Measurements from ENCODE around the gene ZNF627. TPM values are rescaled to one million over a fixed set of nuclear protein-coding genes. Genes with fewer than 3 reads are reported as not detected.
"Not testable (repeated sequence)": the region's sequence is repeated elsewhere in the genome, so short reads cannot be mapped to it uniquely, and the experiment has no call there.

Gene ZNF627
- total and polyA plus RNA-seq, 2 donors = 10.9 to 48.2 TPM

DNA sequence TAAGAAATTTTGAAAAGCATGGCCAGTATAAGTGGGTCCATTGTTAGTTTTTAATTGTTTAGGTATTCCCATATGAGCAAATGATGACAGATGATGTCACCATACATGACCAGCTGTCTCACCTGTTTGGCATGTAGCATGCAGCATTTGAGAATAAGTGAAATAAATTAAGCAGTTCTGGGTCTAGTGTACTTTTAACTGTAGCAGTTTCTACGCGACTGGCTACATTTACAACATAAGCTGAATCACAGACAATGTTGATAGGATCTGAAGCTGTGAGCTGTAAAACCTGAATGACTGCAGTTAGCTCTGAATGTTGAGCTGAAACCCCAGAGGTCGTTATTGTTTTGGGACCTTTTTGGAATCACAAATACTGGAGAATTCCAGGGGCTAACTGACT is 25.1 kb downstream of the ZNF627 start:
- H3K4me3 ChIP-seq (ENCODE audit: low read depth, low read length); H3K4me1 ChIP-seq (ENCODE audit: insufficient read depth); H3K27ac ChIP-seq (ENCODE audit: low read depth); H3K36me3 ChIP-seq (ENCODE audit: insufficient read depth); DNase-seq (ENCODE audit: extremely low spot score): not testable (repeated sequence)
- WGBS = 46% methylated on average over 3 of the region's 3 CpGs

DNA sequence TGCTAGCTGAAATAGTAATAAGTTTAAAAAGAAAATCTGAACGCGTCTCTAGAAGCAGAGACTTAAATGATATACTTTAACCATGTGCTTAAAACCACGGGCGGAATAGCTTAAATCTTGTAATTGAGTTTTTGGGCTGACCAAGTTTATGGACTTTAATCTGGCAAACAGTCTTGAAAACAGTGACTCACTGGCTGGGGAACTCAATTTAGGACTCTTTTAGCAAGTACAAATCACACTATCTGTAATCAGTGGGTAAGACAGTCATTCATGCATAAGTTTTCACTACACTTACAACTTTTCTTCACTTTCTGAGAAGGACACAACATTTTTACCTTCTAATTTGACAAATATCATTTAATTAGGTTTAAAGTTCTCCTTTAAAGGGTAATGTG is 26.8 kb downstream of the ZNF627 start:
- no peak overlapping the region for H3K4me3 ChIP-seq (ENCODE audit: low read depth, low read length)
- no peaks in the 10 kb centered on the region for H3K36me3 ChIP-seq (ENCODE audit: insufficient read depth)
- WGBS = 44% methylated on average over 4 of the region's 4 CpGs
- H3K27ac ChIP-seq (ENCODE audit: low read depth) = no peak overlapping the region
- DNase-seq (ENCODE audit: extremely low spot score) = no peak
- no peaks in the 10 kb centered on the region for H3K4me1 ChIP-seq (ENCODE audit: insufficient read depth)

DNA sequence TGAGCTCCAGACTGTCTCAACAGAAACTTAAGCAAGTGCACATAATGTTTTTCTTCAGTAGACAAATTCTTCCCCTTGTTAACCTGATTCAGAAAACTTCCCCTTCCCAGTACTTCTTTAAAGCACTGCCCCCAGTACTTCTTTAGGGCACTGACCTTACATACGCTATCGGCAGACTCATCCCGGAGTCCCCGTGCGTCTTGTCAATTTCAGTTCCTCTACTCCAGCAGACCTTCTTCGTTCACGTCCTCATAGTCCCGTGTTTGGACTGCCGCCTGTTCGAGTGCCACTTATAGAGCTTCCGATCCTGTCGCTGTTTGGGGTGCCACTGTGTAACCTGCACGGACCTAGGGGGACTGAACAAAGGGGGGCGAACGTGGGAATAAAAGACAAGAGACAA is 29.0 kb downstream of the ZNF627 start:
- Histone ChIP-seq H3K4me1 (ENCODE audit: insufficient read depth) (no peaks in the 10 kb centered on the region), H3K36me3 (ENCODE audit: insufficient read depth) (no peaks in the 10 kb centered on the region), H3K27ac (ENCODE audit: low read depth) (no peak overlapping the region), H3K4me3 (ENCODE audit: low read depth, low read length) (no peak overlapping the region)
- DNase-seq (ENCODE audit: extremely low spot score) = no peak
- WGBS = 77% methylated on average over 15 of the region's 15 CpGs

DNA sequence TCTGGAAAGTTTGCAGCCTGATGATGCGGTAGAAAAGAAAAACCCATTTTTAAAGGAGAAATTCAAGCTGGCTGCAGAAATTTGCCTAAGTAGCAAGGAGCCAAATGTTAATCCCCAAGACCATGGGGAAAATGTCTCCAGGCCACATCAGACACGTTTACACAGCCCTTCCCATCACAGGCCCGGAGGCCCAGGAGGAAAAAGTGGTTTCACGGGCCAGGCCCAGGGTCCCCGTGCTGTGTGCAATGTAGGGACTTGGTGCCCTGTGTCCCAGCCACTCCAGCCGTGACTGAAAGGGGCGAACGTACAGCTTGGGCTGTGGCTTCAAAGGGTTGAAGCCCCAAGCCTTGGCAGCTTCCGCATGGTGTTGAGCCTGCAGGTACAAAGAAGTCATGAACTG is 35.9 kb downstream of the ZNF627 start:
- Histone ChIP-seq H3K36me3 (ENCODE audit: insufficient read depth) (no peaks in the 10 kb centered on the region), H3K4me3 (ENCODE audit: low read depth, low read length) (no peak overlapping the region), H3K4me1 (ENCODE audit: insufficient read depth) (no peaks in the 10 kb centered on the region), H3K27ac (ENCODE audit: low read depth) (no peak overlapping the region)
- 82% methylated on average over 9 of the region's 9 CpGs for WGBS
- DNase-seq (ENCODE audit: extremely low spot score) = no peak

DNA sequence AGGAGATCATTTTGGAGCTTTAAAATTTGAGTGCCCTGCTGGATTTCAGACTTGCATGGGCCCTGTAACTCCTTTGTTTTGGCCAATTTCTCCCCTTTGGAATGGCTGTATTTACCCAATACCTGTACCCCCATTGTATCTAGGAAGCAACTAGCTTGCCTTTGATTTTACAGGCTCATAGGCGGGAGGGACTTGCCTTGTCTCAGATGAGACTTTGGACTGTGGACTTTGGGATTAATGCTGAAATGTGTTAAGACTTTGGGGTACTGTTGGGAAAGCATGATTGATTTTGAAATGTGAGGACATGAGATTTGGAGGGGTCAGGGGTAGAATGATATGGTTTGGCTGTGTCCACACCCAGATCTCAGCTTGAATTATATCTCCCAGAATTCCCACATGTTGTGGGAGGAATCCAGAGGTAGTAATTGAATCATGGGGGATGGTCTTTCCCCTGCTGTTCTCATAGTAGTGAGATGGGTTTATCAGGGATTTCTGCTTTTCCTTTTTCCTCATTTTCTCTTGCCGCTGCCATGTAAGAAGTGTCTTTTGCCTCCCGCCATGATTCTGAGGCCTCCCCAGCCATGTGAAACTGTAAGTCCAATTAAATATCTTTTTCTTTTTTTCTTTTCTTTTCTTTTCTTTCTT is 36.9 kb downstream of the ZNF627 start:
- not testable (repeated sequence) for H3K4me3 ChIP-seq (ENCODE audit: low read depth, low read length); H3K27ac ChIP-seq (ENCODE audit: low read depth); DNase-seq (ENCODE audit: extremely low spot score); H3K36me3 ChIP-seq (ENCODE audit: insufficient read depth); H3K4me1 ChIP-seq (ENCODE audit: insufficient read depth)
- 91% methylated on average over 3 of the region's 3 CpGs for WGBS

DNA sequence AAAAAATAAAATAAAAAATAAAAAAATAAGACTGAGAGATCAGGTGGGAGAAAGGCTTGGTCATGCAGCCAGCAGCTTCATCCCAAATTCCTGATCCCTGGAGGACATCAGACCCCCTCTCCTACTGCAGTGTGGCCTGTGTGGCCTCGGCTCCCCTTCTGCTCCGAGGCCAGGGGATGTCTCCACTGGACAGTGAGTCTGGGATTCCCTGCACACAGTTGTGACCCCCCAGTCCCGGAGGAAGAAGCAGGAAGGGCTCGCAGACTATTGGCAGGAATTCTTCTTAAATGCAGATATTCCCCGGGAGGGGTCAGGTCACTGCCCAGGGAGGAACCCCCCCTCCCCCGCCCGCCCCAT is 41.9 kb downstream of the ZNF627 start:
- DNase-seq (ENCODE audit: extremely low spot score) = no peak
- Histone ChIP-seq H3K4me1 (ENCODE audit: insufficient read depth) (no peaks in the 10 kb centered on the region), H3K27ac (ENCODE audit: low read depth) (no peak overlapping the region), H3K36me3 (ENCODE audit: insufficient read depth) (no peaks in the 10 kb centered on the region), H3K4me3 (ENCODE audit: low read depth, low read length) (no peak overlapping the region)
- WGBS = 3% methylated on average over 7 of the region's 7 CpGs

DNA sequence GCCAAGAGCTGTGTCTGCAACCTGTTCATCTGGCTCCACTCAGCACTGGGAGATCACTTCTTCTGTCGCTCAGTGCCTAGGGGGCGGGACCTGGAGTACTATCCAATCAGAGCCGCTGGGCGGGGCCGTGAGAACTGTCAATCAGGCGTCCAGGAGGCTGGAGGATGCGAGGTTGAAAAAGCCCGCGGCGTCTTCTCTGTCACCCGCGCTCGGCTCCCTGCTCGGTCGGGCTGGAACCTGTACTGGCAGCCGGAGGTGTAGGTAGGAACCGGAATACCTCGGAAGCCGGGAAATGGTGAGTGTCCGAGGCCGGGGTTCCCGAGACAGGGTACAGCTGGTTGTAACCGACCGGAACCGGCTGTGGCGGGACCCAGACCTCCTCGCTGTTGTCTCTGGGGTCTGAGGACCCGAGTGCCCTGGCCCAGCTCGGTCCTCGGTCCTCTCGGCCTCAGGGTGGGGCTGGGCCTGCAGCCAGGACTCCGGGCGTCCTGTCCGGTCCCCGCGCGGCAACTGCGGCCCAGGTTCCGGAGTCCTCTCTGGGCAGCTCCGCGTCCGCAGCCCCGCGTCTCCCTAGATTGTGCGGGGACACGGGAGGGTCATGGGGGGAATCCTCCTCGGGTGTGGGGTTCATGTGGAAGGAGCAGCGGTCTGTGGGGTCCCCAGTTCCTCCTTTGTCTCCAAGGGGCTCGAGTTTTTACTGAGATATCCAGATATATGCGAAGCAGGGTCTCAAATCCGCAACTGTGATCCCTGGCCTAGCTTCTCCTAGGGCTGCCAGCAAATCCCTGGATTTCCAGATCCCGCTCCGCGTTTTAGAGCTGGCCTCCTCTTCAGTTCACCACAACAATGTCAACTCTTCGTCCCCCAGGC is 42.6 kb downstream of the ZNF627 start:
- peak; percentile 92 for DNase-seq (ENCODE audit: extremely low spot score)
- H3K36me3 ChIP-seq (ENCODE audit: insufficient read depth) = no peaks in the 10 kb centered on the region
- H3K27ac ChIP-seq (ENCODE audit: low read depth) = no peak overlapping the region
- under 1% methylated on average over 55 of the region's 55 CpGs for WGBS
- H3K4me3 ChIP-seq (ENCODE audit: low read depth, low read length) = peak overlapping the region; percentile 38
- no peaks in the 10 kb centered on the region for H3K4me1 ChIP-seq (ENCODE audit: insufficient read depth)

DNA sequence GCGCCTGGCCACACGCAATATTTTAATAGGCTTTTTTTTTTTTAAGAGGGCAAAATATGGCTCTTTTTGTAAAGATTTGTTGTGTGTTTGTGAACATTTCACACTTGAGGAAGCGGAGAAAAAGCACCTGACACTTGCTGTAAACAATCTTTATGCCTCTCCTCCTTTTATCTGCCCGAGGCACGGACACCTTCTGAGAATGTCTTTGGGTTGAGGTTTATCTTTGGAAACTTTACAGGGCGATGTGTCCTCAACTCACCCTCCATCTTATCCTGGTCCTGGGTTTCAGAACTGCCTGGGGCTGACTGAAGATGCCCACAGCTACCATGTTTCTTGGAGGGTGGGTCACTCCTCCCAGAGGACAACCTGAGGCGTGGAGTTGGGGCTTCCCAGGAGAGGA is 44.0 kb downstream of the ZNF627 start:
- WGBS = 81% methylated on average over 7 of the region's 7 CpGs
- Histone ChIP-seq H3K36me3 (ENCODE audit: insufficient read depth) (no peaks in the 10 kb centered on the region), H3K4me1 (ENCODE audit: insufficient read depth) (no peaks in the 10 kb centered on the region), H3K4me3 (ENCODE audit: low read depth, low read length) (no peak overlapping the region), H3K27ac (ENCODE audit: low read depth) (no peak overlapping the region)
- DNase-seq (ENCODE audit: extremely low spot score) = no peak

DNA sequence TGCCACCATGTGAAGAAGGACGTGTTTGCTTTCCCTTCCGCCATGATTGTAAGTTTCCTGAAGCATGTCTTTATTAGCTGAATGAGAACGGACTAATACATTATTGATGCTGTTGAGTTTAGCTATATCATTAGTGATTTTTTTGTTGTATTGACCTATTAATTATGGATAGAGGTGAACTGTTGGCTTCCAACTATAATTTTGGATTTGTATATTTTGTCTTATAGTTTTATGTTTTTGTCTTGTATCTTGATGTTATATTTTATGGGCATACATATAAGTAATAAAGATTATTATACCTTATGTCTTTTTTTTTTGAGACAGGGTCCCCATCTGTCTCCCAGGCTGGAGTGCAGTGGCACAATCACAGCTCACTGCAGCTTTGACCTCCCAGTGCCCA is 45.6 kb downstream of the ZNF627 start:
- DNase-seq (ENCODE audit: extremely low spot score) = no peak
- no peak overlapping the region for H3K4me3 ChIP-seq (ENCODE audit: low read depth, low read length)
- no peak overlapping the region for H3K27ac ChIP-seq (ENCODE audit: low read depth)
- 94% methylated on average over 3 of the region's 3 CpGs for WGBS
- no peaks in the 10 kb centered on the region for H3K4me1 ChIP-seq (ENCODE audit: insufficient read depth)
- no peaks in the 10 kb centered on the region for H3K36me3 ChIP-seq (ENCODE audit: insufficient read depth)

DNA sequence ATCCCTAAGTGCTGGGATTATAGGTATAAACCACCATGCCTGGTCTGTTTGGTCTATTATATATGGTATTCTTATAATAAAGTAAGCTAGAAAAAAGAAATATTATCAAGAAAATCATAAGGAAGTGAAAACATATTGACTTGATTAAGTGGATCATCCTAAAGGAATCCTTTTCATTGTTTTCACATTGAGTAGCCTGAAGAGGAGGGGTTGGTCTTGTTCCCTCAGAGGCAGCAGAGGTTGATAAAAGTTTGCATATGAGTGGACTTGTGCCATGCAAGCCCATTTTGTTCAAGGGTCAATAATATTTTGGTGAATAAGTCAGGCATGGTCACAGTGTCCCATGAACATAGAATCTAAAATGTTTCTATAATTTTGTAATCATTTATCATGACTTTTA is 52.7 kb downstream of the ZNF627 start:
- Histone ChIP-seq H3K36me3 (ENCODE audit: insufficient read depth) (no peaks in the 10 kb centered on the region), H3K4me1 (ENCODE audit: insufficient read depth) (no peaks in the 10 kb centered on the region), H3K27ac (ENCODE audit: low read depth) (no peak overlapping the region), H3K4me3 (ENCODE audit: low read depth, low read length) (no peak overlapping the region)
- no peak for DNase-seq (ENCODE audit: extremely low spot score)

DNA sequence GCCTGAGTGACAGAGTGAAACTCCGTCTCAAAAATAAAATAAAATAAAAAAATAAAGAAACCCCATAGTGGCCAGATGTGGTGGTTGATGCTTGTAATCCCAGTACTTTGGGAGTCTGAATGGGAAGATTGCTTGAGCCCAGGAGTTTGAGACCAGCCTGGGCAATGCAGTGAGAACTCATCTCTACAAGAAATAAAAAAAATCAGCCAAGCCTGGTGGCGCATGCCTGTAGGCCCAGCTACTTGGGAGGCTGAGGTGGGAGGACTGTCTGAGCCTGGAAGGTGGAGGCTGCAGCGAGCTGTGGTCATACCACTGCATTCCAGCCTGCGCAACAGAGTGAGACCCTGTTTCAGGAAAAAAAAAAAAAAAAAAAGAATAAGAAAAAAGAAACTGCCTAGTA is 53.8 kb downstream of the ZNF627 start:
- Histone ChIP-seq H3K36me3 (ENCODE audit: insufficient read depth) (no peaks in the 10 kb centered on the region), H3K27ac (ENCODE audit: low read depth) (no peak overlapping the region), H3K4me3 (ENCODE audit: low read depth, low read length) (no peak overlapping the region), H3K4me1 (ENCODE audit: insufficient read depth) (no peaks in the 10 kb centered on the region)
- WGBS = over 99% methylated on average over 4 of the region's 4 CpGs
- no peak for DNase-seq (ENCODE audit: extremely low spot score)

DNA sequence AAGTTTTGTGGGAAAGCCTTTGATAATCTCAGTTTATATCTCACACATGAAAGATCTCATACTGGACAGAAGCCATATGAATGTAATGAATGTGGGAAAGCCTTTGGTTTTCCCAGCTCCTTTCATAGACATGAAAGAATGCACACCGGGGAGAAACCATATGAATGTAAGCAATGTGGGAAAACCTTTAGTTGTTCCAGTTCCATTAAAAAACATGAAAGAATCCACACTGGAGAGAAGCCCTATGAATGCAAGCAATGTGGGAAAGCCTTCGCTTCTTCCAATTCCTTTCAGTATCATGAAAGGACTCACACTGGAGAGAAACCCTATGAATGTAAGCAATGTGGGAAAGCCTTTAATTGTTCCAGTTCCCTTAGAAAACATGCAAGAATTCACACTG is 54.8 kb downstream of the ZNF627 start:
- H3K27ac ChIP-seq (ENCODE audit: low read depth) = no peak overlapping the region
- no peaks in the 10 kb centered on the region for H3K36me3 ChIP-seq (ENCODE audit: insufficient read depth)
- WGBS = 73% methylated on average over 2 of the region's 2 CpGs
- H3K4me3 ChIP-seq (ENCODE audit: low read depth, low read length) = no peak overlapping the region
- no peak for DNase-seq (ENCODE audit: extremely low spot score)
- H3K4me1 ChIP-seq (ENCODE audit: insufficient read depth) = no peaks in the 10 kb centered on the region

DNA sequence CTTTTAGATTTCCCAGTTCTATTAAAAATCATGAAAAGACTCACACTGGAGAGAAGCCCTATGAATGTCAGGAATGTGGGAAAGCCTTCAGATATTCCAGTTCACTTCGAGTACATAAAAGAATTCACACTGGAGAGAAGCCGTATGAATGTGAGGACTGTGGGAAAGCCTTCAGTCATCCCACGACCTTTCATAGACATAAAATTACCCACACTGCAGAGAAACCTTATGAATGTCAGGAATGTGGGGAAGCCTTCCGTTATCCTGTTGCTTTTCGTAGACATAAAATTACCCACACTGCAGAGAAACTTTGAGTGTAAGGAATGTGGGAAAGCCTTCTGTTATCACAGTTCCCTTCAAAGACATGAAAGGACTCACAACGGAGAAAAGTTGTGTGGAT is 55.2 kb downstream of the ZNF627 start:
- Histone ChIP-seq H3K27ac (ENCODE audit: low read depth) (no peak overlapping the region), H3K4me3 (ENCODE audit: low read depth, low read length) (no peak overlapping the region), H3K4me1 (ENCODE audit: insufficient read depth) (no peaks in the 10 kb centered on the region), H3K36me3 (ENCODE audit: insufficient read depth) (no peaks in the 10 kb centered on the region)
- DNase-seq (ENCODE audit: extremely low spot score) = no peak
- WGBS = 96% methylated on average over 6 of the region's 6 CpGs

DNA sequence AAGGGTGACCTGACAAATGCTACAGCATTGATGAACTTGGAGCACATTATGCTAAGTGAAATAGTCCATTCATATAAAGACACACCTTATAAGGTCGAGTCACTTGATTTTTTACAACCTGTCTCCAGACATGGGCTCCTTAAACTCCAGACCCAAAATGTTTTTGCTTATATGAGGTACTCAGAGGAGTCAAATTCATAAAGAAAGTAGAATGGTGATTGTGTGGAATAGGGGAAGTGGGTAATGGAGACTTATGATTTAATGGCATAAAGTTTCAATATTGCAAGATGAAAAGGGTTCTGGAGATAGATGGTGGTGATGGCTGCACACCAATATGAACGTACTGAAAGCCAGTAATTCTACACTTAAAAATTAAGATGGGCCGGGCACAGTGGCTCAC is 59.3 kb downstream of the ZNF627 start:
- Histone ChIP-seq H3K4me1 (ENCODE audit: insufficient read depth) (no peaks in the 10 kb centered on the region), H3K4me3 (ENCODE audit: low read depth, low read length) (no peak overlapping the region), H3K36me3 (ENCODE audit: insufficient read depth) (no peaks in the 10 kb centered on the region), H3K27ac (ENCODE audit: low read depth) (no peak overlapping the region)
- 92% methylated on average over 3 of the region's 3 CpGs for WGBS
- DNase-seq (ENCODE audit: extremely low spot score) = no peak
